ENCODE data around the gene DERA.

DNA sequence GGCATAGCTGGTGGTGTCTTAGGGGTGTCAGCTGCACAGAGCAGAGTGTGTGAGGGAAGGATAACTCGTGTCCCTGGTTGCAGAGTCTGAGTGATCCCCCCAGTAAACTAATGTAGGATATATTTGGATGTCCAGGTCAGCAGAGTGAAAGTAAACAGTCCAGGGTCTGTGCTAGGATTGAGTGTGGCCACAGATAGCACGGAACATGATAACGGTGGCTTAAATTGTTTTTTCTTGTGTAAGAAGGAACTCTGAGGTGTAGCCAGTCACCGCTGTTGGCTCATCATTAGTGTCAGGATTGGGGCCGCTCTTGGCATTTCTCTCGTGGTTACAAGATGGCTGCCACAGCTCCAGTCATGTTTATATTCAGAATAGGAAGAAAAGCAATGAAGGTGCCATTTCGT, 97.3 kb downstream of the DERA start:
- TF ChIP-seq, protein P1, sequence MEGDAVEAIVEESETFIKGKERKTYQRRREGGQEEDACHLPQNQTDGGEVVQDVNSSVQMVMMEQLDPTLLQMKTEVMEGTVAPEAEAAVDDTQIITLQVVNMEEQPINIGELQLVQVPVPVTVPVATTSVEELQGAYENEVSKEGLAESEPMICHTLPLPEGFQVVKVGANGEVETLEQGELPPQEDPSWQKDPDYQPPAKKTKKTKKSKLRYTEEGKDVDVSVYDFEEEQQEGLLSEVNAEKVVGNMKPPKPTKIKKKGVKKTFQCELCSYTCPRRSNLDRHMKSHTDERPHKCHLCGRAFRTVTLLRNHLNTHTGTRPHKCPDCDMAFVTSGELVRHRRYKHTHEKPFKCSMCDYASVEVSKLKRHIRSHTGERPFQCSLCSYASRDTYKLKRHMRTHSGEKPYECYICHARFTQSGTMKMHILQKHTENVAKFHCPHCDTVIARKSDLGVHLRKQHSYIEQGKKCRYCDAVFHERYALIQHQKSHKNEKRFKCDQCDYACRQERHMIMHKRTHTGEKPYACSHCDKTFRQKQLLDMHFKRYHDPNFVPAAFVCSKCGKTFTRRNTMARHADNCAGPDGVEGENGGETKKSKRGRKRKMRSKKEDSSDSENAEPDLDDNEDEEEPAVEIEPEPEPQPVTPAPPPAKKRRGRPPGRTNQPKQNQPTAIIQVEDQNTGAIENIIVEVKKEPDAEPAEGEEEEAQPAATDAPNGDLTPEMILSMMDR (IDR thresholded peaks at IDR 0.05; ENCODE audit: borderline replicate concordance, extremely low read depth, low read length, poor library complexity, severe bottlenecking), result no peak
- no peak for TF ChIP-seq EZH2 (IDR thresholded peaks at IDR 0.05; ENCODE audit: borderline replicate concordance, low read depth, low read length, severe bottlenecking)

All from DND-41 (cell line).